Astrocyte (in vitro differentiated cells and primary cell): Measurements from ENCODE around the gene HAND1.

Experiments
- CTCF ChIP-seq: IDR thresholded peaks from 2 replicates; pipeline ENCODE4 v1.5.1; 2011; ENCODE audit warnings: low read depth, mild to moderate bottlenecking, inconsistent platforms, low read length, moderate library complexity; ENCODE audit not compliant: insufficient read depth
- EZH2 ChIP-seq: IDR thresholded peaks from 2 replicates; pipeline ENCODE4 v1.6.1; 2012; ENCODE audit warnings: mild to moderate bottlenecking, low read length, inconsistent platforms; ENCODE audit not compliant: insufficient read depth

- TF ChIP-seq CTCF (no peak), EZH2 (no peak)
These were observed 11.9 kb downstream of the HAND1 start for GRCh38 chr5:154466147-154466546.
